GM12865 (cell line): ENCODE measurements around the gene C12orf42.

Source experiments
- DNase-seq: peaks from one replicate; pipeline ENCODE4 v3.0.0; 2010; ENCODE audit warnings: low read depth
- H3K4me3 ChIP-seq: 2 replicates; pipeline ENCODE4 v1.5.1; 2011; ENCODE audit warnings: mild to moderate bottlenecking, low read depth, low read length, control low read depth
- TF ChIP-seq, protein P1 (sequence below): IDR thresholded peaks from 2 replicates; pipeline ENCODE4 v1.5.1; 2011; ENCODE audit warnings: low read length, control low read depth, low read depth, inconsistent platforms; ENCODE audit not compliant: insufficient read depth; ENCODE audit errors: missing control alignments

The C12orf42 gene

DNA sequence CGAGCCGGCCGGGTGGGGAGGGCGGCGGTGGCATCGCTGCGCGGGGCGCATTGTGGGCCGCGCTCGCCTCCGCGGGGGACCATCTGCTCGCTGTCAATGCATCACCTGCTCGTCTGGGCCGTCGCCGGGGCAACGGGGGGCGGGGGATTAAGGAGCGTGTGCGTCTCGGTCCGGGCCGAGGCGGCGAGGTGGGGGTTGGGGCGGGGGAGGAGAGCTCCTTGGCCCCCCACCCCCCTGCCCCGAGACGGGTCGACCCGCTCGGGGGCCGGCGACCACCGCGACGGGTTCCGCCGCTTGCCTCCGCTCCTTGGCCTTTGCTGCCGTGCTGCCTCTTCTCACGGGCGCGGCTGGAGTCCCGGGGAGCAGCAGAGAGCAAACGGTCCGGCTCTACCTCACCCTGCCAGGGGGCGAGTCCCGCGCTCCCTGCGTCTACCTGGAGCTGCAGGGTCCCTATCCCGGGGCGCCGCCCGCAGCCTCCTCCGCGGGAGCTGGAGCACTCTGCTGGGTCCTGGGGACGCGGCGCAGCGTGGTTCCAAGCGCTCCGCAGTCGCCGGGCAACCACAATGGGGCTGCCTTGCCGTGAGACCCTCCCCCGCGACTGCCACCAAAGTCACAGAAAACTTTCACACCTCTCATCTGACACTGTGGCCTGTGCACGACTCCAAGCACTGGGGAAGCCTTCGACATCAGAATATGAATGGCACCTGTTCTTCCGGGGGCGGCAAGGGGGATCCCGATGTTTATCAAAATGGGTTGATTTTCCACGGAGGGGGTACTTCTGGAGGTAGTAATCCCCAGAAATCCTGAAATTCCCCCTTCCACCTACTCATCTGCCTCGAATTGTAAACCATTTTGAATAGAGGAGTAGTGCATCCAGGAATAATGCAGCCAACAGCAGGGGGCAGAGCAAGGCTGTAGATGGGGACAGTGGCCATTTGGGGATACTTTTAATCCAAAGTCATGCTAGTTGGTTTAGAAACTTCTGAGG lies at the start of gene C12orf42:
Gene C12orf42 (minus strand): TSS at position 500 of the 988 bp plus-strand sequence. CDS start 17,542 bp downstream, outside the sequence.
- peak within 1 kb of the TSS; percentile 57 for H3K4me3 ChIP-seq
- TF ChIP-seq, protein P1, sequence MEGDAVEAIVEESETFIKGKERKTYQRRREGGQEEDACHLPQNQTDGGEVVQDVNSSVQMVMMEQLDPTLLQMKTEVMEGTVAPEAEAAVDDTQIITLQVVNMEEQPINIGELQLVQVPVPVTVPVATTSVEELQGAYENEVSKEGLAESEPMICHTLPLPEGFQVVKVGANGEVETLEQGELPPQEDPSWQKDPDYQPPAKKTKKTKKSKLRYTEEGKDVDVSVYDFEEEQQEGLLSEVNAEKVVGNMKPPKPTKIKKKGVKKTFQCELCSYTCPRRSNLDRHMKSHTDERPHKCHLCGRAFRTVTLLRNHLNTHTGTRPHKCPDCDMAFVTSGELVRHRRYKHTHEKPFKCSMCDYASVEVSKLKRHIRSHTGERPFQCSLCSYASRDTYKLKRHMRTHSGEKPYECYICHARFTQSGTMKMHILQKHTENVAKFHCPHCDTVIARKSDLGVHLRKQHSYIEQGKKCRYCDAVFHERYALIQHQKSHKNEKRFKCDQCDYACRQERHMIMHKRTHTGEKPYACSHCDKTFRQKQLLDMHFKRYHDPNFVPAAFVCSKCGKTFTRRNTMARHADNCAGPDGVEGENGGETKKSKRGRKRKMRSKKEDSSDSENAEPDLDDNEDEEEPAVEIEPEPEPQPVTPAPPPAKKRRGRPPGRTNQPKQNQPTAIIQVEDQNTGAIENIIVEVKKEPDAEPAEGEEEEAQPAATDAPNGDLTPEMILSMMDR, result peak; percentile 69
- DNase-seq, result peak; percentile 76

DNA sequence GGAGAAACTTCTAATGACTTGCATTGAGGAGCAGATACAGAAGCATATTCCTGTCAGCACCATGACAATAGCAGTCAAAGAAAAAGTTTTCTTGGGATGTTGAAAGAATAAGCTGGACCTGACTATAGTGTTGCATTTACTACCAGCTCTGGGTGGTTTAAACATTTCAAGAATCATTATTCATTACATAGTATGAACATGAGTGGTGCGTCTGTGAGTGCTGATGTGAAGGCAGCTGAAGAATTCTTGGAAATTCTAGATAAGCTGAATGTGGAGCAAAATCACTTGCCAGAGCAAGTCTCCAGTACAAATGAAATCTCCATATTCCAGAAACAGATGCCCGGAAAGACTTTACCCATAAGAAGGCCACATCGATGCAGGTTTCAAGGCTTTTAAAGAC lies 46.3 kb upstream of the C12orf42 start:
- no peak for DNase-seq
- no peak overlapping the region for H3K4me3 ChIP-seq
- TF ChIP-seq, protein P1, result no peak

DNA sequence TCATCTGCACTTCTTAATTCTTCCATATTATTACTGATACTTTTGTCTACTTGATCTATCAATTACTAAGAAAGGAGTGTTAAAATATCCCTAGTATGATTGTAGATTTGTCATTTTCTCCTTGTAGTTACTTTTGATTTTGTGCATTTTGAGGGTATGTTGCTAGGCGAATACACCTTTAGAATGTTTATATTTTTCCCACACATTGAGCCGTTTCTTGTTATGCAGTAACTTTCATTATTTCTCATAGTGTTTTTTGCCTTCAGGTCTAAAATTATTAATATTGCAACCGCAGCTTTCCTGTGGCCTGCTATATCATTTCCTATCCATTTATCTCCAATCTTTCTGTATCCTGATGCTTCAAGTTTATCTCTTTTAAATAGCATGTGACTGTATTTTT lies 44.6 kb upstream of the C12orf42 start:
- H3K4me3 ChIP-seq, result no peak overlapping the region
- peak; percentile 28 for DNase-seq
- TF ChIP-seq, protein P1, result no peak

DNA sequence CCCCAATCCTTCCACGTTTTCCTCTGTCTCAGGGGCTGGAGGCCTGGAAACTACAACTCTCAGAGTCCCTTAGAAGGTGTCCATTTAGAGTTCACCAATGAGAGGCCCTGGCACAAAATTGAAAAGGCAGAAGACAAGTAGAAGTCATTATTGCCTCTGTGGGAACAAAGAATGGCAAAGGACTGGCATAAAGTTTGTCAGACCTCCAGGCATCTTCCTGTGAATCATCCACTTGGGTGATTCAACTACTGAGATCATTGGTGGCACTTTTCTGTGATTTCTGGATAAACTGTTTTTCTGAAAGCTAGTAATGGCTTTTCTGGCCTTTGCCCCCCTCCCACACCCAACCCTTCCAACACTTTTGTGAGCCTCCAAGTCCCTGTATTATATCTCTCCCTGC lies 42.6 kb upstream of the C12orf42 start:
- H3K4me3 ChIP-seq, result no peak overlapping the region
- TF ChIP-seq, protein P1, result no peak
- DNase-seq, result no peak

DNA sequence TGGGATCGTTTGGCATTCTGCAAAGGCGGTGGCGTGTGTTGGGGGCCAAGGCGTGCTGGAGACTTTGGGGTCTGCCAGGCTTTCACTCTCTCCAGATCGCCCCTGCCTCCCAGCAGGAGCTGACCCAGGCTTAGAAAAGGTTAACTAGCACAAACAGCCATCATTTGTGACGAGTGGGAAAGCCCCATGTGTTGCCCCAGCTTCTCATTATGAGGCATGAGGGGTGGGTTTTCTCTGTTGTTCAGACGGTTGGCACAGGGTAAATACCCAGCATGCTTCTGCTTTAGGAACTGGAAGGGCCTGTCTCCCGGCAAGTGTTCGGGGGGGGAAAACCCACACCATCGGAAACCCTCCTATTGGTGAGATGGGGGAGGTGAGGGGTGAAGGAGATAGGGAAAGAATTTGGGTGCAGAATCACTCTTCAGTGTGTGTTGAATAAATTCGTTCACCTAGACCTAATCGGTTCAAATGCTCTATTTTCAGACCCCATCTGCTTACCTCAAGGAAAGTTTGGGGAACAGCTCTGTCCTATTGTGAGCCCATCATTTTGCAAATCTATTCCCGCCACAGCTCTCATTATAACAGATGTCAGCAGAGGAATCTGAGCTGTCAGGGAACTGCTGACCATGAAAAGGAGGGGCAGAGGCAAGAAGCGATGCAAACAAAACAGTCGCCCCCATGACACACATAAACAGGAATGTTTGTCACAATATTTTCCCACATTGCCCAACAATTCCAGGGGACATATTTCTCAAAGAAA lies 34.7 kb upstream of the C12orf42 start:
- peak overlapping the region; percentile 25 for H3K4me3 ChIP-seq
- TF ChIP-seq, protein P1, result no peak
- peak; percentile 70 for DNase-seq

DNA sequence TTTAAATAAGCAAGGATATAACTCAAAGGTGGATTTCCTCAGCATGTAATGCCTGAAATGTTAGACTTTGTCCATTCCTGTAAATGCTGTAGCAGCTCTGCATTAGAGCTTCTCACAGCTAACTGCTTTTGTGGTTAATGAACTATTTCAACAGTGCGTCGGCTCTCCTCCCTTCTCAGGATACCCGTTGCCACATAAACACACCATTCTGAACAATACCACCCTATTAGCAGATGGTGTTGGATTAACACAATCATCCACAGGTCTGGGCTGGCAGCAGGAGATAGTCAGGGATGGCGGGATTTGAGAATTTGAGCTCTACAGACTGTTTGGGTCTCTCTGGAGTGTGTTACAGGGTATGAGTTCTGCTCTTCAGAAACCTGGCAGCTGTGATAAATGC lies 33.5 kb upstream of the C12orf42 start:
- TF ChIP-seq, protein P1, result no peak
- no peak overlapping the region for H3K4me3 ChIP-seq
- no peak for DNase-seq
